HG03520 (cell line): Measurements from ENCODE around the gene MAP3K21.

Experiments
- ATAC-seq: cut with Tn5 transposase; IDR thresholded peaks from one replicate; pipeline ENCODE4 v1.9.1; 2021; ENCODE audit warnings: mild to moderate bottlenecking, moderate library complexity; ENCODE audit not compliant: unreplicated experiment

The MAP3K21 gene

DNA sequence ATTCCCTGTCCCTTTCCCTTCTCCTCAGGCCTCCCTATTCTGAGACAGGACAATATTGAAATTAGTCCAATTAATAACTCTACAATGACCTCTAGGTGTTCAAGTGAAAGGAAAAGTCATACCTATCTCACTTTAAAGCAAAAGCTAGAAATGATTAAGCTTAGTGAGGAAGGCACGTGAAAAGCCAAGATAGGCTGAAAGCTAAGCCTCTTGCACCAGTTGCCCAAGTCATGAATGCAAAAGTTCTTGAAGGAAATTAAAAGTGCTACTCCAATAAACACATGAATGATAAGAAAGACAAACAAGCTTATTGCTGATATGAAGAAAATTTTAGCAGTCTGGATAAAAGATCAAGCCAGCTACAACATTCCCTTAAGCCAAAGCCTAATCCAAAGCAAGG is 3.8 kb upstream of the MAP3K21 start:
- ATAC-seq, result no peak

DNA sequence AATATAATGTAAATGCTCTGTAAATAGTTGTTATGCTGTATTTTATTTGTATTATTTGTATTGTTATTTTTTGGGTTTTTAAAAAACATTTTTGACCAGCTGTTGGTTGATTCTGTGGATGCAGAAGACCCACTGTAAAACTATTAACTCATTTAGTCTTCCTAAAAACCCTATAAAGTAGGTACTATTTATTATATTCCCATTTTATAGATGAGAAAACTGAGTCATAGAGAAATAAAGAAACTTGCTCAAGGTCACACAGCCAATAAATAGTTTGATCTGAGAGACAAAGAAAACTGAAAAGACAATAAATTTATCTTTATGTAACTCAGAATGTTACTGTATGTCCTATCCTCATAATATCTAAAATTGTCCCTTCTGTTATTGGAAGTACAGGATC is 1.2 kb upstream of the MAP3K21 start:
- no peak for ATAC-seq

GRCh38 chr1:233326811-233327650 is 493 bp upstream of the MAP3K21 start:
- ATAC-seq, result peak; percentile 90

GRCh38 chr1:233328142-233328921 is 808 bp downstream of the MAP3K21 start:
- peak; percentile 28 for ATAC-seq

GRCh38 chr1:233331676-233332519 is 4.4 kb downstream of the MAP3K21 start:
- ATAC-seq, result no peak

DNA sequence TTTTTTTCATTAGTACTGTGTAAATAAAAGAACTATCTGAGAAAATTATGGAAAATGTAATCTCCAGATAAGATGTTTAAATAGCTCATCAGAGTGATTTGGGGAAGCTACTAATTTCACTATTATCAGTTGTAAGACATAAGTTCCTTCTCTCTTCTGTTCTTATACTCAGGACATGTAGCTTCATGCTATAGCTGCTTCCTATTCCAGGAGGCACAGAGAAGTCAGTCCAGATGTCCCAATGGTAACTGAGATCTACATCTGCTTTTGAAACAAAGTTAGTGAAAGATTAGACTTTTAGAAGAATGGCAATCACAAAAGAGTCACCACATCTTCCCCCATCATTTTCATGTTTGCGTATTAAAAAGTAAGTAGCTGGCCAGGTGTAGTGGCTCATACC is 5.6 kb downstream of the MAP3K21 start:
- no peak for ATAC-seq

GRCh38 chr1:233334092-233334491 is 6.6 kb downstream of the MAP3K21 start:
- no peak for ATAC-seq

- no peak for ATAC-seq
Observed at GRCh38 chr1:233336554-233337456, 9.3 kb downstream of the MAP3K21 start.

GRCh38 chr1:233337505-233337904 is 10.0 kb downstream of the MAP3K21 start:
- ATAC-seq, result no peak

GRCh38 chr1:233338102-233338501 is 10.6 kb downstream of the MAP3K21 start:
- ATAC-seq, result no peak

DNA sequence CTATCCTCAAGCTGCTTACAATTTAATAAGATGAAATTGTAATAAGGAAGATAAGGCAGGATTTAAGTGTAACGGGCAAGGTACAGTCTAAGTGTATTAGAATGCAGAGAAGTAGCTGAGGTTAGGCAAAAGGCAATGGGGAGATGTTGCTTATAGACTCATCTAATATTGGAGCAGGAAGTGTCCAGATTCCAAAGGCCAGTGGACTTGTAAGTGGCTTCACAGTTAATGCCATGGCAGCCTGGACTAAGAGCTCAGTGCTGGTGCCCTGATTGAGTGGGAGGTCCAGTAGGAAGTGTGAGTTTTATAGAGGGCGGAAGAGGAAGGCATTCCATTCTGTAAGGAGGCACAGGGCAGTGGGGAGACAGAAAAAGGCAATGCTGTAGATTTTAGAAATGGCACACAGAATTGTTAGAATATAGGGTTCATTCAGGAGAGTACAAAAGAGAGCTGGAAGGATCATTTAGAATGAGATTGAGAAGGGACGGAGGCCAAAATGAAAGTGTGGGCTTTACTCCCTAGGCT is 12.6 kb downstream of the MAP3K21 start:
- ATAC-seq, result no peak

- no peak for ATAC-seq
Observed at GRCh38 chr1:233340966-233341516, 13.5 kb downstream of the MAP3K21 start.

- ATAC-seq, result no peak
Observed at GRCh38 chr1:233342086-233342485, 14.6 kb downstream of the MAP3K21 start.

DNA sequence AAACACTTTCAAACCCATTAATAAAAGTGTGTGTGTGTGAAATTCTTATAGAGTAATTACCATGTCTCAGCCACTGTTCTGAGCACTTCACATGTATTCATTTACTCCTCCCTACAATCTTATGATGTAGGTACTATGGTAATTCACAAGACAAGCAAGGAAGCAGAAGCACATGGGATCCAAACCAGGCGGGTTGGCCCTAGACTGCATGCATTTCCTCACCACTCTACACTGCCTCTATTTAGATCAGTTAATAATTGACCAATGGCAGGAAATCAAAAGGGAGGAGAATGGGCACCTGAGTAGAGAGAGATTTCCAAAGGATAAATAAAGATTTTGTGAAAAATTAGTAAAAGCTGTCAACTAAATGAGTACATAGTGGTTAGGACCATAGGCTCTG is 15.7 kb downstream of the MAP3K21 start:
- ATAC-seq, result no peak

GRCh38 chr1:233347338-233347737 is 19.8 kb downstream of the MAP3K21 start:
- no peak for ATAC-seq

DNA sequence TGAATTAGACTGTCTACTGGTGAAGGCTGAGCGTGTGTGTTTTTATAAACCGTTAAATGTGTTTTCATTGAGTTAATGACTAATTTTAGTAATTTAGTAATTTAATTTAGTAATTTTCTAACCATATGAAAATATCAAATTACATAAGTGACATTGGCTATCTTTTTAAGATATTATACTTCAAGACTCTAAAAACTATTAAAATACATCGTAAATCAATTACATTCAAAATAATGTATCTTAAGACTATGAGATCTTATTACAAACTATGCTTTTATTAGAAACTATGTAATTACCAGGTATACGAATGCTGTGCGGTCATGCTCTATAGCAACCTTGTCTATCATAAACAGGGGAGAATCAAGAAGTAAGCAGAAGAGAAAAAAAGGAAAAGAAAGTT is 21.6 kb downstream of the MAP3K21 start:
- no peak for ATAC-seq

GRCh38 chr1:233354983-233355382 is 27.5 kb downstream of the MAP3K21 start:
- no peak for ATAC-seq

DNA sequence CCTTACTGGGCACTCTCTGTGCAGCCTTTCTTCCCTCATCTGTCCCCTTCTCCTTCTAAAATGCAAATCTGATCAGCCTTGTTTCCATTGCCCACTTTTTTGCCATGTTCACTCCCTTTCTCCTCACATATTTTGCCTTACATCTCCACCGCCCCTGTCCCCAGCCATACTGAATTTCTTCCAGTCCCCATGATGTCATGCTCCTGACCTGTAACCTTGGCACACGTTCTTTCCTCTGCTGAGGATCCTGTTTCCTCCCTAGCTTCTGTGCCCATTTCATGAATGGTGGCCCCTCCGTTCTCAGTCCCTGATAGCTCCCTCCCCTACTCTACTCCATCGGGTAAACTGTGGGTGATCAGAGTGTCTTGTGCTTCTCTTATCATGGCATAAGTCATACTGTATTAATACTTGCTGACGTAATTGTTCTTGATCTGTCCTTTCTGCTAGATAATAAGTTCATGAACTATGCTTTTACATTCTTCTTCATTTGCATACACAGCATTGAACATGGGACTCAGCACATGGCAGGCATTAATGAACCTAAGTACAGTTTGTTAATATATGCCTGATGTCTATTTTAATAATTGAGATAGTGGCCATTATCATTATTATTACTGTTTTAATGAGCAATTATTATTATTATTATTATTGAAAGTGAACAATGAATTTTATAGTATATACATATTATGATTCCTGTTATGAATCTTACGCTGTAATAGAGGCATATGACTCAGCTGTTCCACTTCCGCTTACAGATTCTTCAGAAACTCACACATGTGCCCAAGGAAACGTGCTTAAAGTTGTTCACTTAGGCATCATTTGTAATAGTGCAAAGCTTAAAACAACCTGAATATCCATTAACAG is 28.5 kb downstream of the MAP3K21 start:
- peak; percentile 88 for ATAC-seq

GRCh38 chr1:233356705-233356987 is 29.1 kb downstream of the MAP3K21 start:
- peak; percentile 29 for ATAC-seq
